ENCODE data around the gene TSR3. TPM values are rescaled to one million over a fixed set of nuclear protein-coding genes. Genes with fewer than 3 reads are reported as not detected.

Gene TSR3
- total and polyA plus RNA-seq, 5 donors from 2014 or later: 31.5 to 103 (median 92.2) TPM

GRCh38 chr16:1311212-1311737 lies 40.4 kb downstream of the TSR3 start:
- Histone ChIP-seq H3K4me3 (ENCODE audit: low read depth, low read length) (peak overlapping the region; percentile 96), H3K4me1 (ENCODE audit: control insufficient read depth, insufficient read depth, low read length, poor library complexity, severe bottlenecking) (peaks cover 40% of the 10 kb centered on the region), H3K36me3 (ENCODE audit: control insufficient read depth, insufficient read depth, low read length) (peaks cover 30% of the 10 kb centered on the region), H3K27me3 (ENCODE audit: control insufficient read depth, insufficient read depth, low read length) (no peaks in the 10 kb centered on the region), H3K9me3 (ENCODE audit: control insufficient read depth in 2 of 2, low read length in 2 of 2) (no peaks in the 10 kb centered on the region), H3K27ac (ENCODE audit: insufficient read depth, low read length, poor library complexity, severe bottlenecking) (peak overlapping the region; percentile 64)
- H3K36me3 Mint-ChIP-seq: peaks cover 17% of the 10 kb centered on the region
- H3K27me3 Mint-ChIP-seq: peaks cover 5% of the 10 kb centered on the region
- H3K4me1 Mint-ChIP-seq: peaks cover 4 to 43% (median 17%) of the 10 kb centered on the region in 4 donors
- H3K4me3 Mint-ChIP-seq: peak overlapping the region; percentile 93 to 98 (median 96)
- ATAC-seq (ENCODE audit: low read depth in 2 of 2): no peak
- peaks cover 0 to 1% (median 0%) of the 10 kb centered on the region in 7 donors for H3K9me3 Mint-ChIP-seq
- peak overlapping the region; percentile 43 to 99 (median 88) for H3K27ac Mint-ChIP-seq
- no peak for DNase-seq

GRCh38 chr16:1310832-1311200 lies 40.9 kb downstream of the TSR3 start:
- H3K27ac ChIP-seq (ENCODE audit: insufficient read depth, low read length, poor library complexity, severe bottlenecking): peak overlapping the region; percentile 64
- Mint-ChIP-seq H3K36me3 (peaks cover 12% of the 10 kb centered on the region), H3K9me3 (peaks cover 0 to 1% (median 0%) of the 10 kb centered on the region in 7 donors), H3K27ac (peak overlapping the region; percentile 88 to 99 (median 98)), H3K4me3 (peak overlapping the region; percentile 93 to 98 (median 96)), H3K4me1 (peaks cover 4 to 44% (median 17%) of the 10 kb centered on the region in 4 donors), H3K27me3 (peaks cover 5% of the 10 kb centered on the region)
- peak overlapping the region; percentile 96 for H3K4me3 ChIP-seq (ENCODE audit: low read depth, low read length)
- H3K4me1 ChIP-seq (ENCODE audit: control insufficient read depth, insufficient read depth, low read length, poor library complexity, severe bottlenecking): peaks cover 41% of the 10 kb centered on the region
- H3K36me3 ChIP-seq (ENCODE audit: control insufficient read depth, insufficient read depth, low read length): peaks cover 26% of the 10 kb centered on the region
- ATAC-seq (ENCODE audit: low read depth in 2 of 2): no peak
- peak in 2 of 3 donors; percentile 32 to 71 for DNase-seq
- H3K27me3 ChIP-seq (ENCODE audit: control insufficient read depth, insufficient read depth, low read length): no peaks in the 10 kb centered on the region
- no peaks in the 10 kb centered on the region for H3K9me3 ChIP-seq (ENCODE audit: control insufficient read depth in 2 of 2, low read length in 2 of 2)

DNA sequence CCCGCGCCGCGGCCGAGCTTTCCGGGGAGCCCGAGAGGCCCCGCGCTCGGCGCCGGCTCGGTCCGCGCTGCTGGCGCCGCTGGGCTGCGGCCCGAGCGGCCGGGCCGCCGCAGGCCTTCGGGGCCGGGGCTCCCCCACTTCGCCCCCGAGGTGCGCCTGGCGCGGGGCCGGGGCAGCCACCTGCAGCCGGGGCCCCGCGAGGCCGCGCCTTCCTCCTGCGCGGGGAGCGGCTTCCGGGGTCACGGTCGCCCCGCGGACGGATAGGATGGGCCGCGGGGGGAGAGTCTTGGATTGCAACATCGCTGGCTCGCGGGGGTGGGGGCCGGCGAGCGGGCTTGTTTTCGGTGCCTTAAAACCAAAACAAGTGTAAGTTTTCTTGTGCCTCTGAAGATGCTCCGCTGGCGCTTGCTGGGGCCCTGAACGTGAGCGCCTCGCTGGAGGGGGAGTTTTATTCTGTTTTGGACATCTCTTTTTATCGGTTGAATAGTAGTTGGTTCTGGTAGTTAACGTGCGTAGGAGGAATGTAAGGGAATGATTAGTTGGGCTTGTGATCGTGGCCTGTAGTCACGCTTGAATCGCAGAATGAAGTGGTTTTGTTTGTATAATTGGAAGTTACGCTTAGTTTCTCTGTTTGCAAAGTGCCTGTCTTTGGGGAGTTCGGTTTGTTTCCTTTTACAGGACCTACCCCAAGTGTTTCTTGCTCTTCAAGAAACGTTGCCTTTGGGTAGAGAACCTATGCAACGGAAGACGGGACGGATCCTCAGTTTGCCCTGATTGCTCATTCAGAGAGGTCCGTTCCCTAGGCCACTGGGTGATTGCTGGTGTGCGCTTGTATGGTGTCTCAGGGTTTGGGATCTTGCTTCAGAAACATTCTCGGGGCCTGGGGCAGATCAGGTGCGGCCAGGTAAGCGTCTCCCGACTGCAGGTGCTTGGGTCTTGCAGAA lies 41.5 kb downstream of the TSR3 start:
- Histone ChIP-seq H3K27me3 (ENCODE audit: control insufficient read depth, insufficient read depth, low read length) (no peaks in the 10 kb centered on the region), H3K4me1 (ENCODE audit: control insufficient read depth, insufficient read depth, low read length, poor library complexity, severe bottlenecking) (peaks cover 46% of the 10 kb centered on the region), H3K27ac (ENCODE audit: insufficient read depth, low read length, poor library complexity, severe bottlenecking) (peak overlapping the region; percentile 64), H3K36me3 (ENCODE audit: control insufficient read depth, insufficient read depth, low read length) (peaks cover 19% of the 10 kb centered on the region), H3K9me3 (ENCODE audit: control insufficient read depth in 2 of 2, low read length in 2 of 2) (no peaks in the 10 kb centered on the region), H3K4me3 (ENCODE audit: low read depth, low read length) (peak overlapping the region; percentile 96)
- ATAC-seq (ENCODE audit: low read depth in 2 of 2) (peak; percentile 7 to 19), DNase-seq (peak; percentile 54 to 70 (median 55))
- H3K27ac Mint-ChIP-seq: peak overlapping the region; percentile 88 to 99 (median 98)
- peak overlapping the region; percentile 93 to 98 (median 96) for H3K4me3 Mint-ChIP-seq
- H3K27me3 Mint-ChIP-seq: peaks cover 5% of the 10 kb centered on the region
- peaks cover 10% of the 10 kb centered on the region for H3K36me3 Mint-ChIP-seq
- H3K9me3 Mint-ChIP-seq: peaks cover 0 to 1% (median 0%) of the 10 kb centered on the region in 7 donors
- H3K4me1 Mint-ChIP-seq: peaks cover 4 to 44% (median 17%) of the 10 kb centered on the region in 4 donors

- Histone ChIP-seq H3K9me3 (ENCODE audit: control insufficient read depth in 2 of 2, low read length in 2 of 2) (no peaks in the 10 kb centered on the region), H3K36me3 (ENCODE audit: control insufficient read depth, insufficient read depth, low read length) (peaks cover 11% of the 10 kb centered on the region), H3K4me1 (ENCODE audit: control insufficient read depth, insufficient read depth, low read length, poor library complexity, severe bottlenecking) (peaks cover 48% of the 10 kb centered on the region), H3K27me3 (ENCODE audit: control insufficient read depth, insufficient read depth, low read length) (no peaks in the 10 kb centered on the region), H3K27ac (ENCODE audit: insufficient read depth, low read length, poor library complexity, severe bottlenecking) (peak within 1 kb of the TSS; percentile 98), H3K4me3 (ENCODE audit: low read depth, low read length) (peak within 1 kb of the TSS; percentile 96)
- Mint-ChIP-seq H3K9me3 (peaks cover 0 to 1% (median 0%) of the 10 kb centered on the region in 7 donors), H3K4me3 (peak within 1 kb of the TSS; percentile 93 to 98 (median 96)), H3K4me1 (peaks cover 4 to 49% (median 19%) of the 10 kb centered on the region in 4 donors), H3K36me3 (peaks cover 10% of the 10 kb centered on the region), H3K27ac (peak within 1 kb of the TSS; percentile 96 to 100 (median 99)), H3K27me3 (peaks cover 5% of the 10 kb centered on the region)
- DNase-seq: peak; percentile 91 to 99 (median 99)
- peak; percentile 79 to 83 for ATAC-seq (ENCODE audit: low read depth in 2 of 2)
These were observed 42.4 kb downstream of the TSR3 start, which contains the start of gene UBE2I for GRCh38 chr16:1308977-1309885. Gene UBE2I (plus strand): TSS chr16:1309636. CDS start chr16:1314031, 4,395 bp downstream.

DNA sequence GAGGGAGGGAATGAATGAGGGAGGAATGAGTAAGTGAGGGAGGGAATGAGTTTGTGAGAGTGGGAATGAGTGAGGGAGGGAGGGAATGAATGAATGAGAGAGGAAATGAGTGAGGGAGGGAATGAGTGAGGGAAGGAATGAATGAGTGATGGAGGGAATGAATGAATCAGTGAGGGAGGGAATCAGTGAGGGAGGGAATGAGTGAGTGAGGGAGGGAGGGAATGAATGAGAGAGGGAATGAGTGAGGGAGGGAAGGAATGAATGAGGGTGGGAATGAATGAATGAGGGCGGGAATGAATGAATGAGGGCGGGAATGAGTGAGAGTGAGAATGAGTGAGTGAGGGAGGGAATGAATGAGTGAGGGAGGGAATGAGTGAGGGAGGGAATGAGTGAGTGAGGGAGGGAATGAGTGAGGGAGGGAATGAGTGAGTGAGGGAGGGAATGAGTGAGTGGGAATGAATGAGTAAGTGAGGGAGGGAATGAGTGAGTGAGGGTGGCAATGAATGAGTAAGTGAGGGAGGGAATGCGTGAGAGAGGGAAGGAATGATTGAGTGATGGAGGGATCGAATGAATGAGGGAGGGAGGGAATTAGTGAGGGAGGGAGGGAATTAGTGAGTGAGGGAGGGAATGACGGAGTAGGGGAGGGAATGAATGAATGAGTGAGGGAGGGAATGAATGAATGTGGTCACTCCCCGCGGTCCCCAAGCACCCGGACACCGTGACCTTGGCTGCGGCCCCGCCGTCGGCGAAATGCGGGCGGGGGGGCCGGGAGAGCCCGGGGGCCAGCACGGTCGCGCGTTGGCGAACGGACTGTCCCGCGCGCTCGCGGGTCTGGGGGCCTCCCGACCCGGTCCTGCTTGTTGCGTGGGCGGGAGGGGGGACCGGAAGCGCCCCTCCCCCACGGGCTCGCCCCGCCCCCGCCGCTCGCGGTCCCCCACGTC lies 43.4 kb downstream of the TSR3 start:
- Mint-ChIP-seq H3K4me3 (peak overlapping the region; percentile 91 to 97 (median 94)), H3K4me1 (peaks cover 4 to 54% (median 23%) of the 10 kb centered on the region in 4 donors), H3K9me3 (peaks cover 0 to 1% (median 0%) of the 10 kb centered on the region in 7 donors), H3K27ac (peak overlapping the region in 1 of 3 donors; percentile 96), H3K27me3 (peaks cover 5% of the 10 kb centered on the region), H3K36me3 (peaks cover 10% of the 10 kb centered on the region)
- H3K36me3 ChIP-seq (ENCODE audit: control insufficient read depth, insufficient read depth, low read length): peaks cover 6% of the 10 kb centered on the region
- DNase-seq: no peak
- H3K4me1 ChIP-seq (ENCODE audit: control insufficient read depth, insufficient read depth, low read length, poor library complexity, severe bottlenecking): peaks cover 47% of the 10 kb centered on the region
- H3K27me3 ChIP-seq (ENCODE audit: control insufficient read depth, insufficient read depth, low read length): no peaks in the 10 kb centered on the region
- H3K9me3 ChIP-seq (ENCODE audit: control insufficient read depth in 2 of 2, low read length in 2 of 2): no peaks in the 10 kb centered on the region
- H3K27ac ChIP-seq (ENCODE audit: insufficient read depth, low read length, poor library complexity, severe bottlenecking): peak overlapping the region; percentile 98
- no peak for ATAC-seq (ENCODE audit: low read depth in 2 of 2)
- H3K4me3 ChIP-seq (ENCODE audit: low read depth, low read length): peak overlapping the region; percentile 67

DNA sequence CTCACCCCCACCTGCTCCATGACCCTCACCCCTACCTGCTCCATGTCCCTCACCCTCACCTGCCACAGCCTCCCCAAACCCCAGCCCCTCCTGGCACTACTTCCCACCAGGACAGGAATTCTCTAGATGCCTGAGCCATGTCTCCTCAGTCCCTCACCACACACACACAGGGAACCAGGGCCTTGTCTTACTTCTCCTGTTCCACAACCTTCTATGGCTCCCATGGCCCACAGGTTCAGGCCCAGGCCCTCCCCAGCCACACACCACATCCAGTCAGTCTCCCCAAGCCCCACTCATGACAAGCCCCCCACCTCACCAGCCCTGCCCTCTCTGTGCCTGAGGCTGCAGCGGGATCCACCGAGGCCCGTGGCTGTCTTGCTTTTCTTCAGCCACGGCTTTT lies 45.3 kb downstream of the TSR3 start:
- Mint-ChIP-seq H3K4me3 (peak overlapping the region; percentile 32 to 46 (median 44)), H3K27ac (peak overlapping the region in 1 of 3 donors; percentile 54), H3K4me1 (peaks cover 4 to 50% (median 22%) of the 10 kb centered on the region in 4 donors), H3K27me3 (peaks cover 10% of the 10 kb centered on the region), H3K36me3 (peaks cover 6% of the 10 kb centered on the region), H3K9me3 (peaks cover 0 to 1% (median 0%) of the 10 kb centered on the region in 7 donors)
- H3K27ac ChIP-seq (ENCODE audit: insufficient read depth, low read length, poor library complexity, severe bottlenecking): no peak overlapping the region
- peaks cover 35% of the 10 kb centered on the region for H3K4me1 ChIP-seq (ENCODE audit: control insufficient read depth, insufficient read depth, low read length, poor library complexity, severe bottlenecking)
- H3K4me3 ChIP-seq (ENCODE audit: low read depth, low read length): no peak overlapping the region
- H3K36me3 ChIP-seq (ENCODE audit: control insufficient read depth, insufficient read depth, low read length): no peaks in the 10 kb centered on the region
- H3K9me3 ChIP-seq (ENCODE audit: control insufficient read depth in 2 of 2, low read length in 2 of 2): no peaks in the 10 kb centered on the region
- H3K27me3 ChIP-seq (ENCODE audit: control insufficient read depth, insufficient read depth, low read length): no peaks in the 10 kb centered on the region
- no peak for DNase-seq
- no peak for ATAC-seq (ENCODE audit: low read depth in 2 of 2)
